H1 (cell line): ENCODE data around the gene TAS1R3.

Experiments used
- SRF ChIP-seq: IDR thresholded peaks from 2 replicates; pipeline ENCODE4 v1.6.1; 2011; ENCODE audit warnings: mild to moderate bottlenecking, low read depth, low read length, moderate library complexity
- TF ChIP-seq, protein P1 (sequence below): IDR thresholded peaks from 2 replicates; pipeline ENCODE4 v1.6.1; 2012; ENCODE audit warnings: inconsistent platforms

DNA sequence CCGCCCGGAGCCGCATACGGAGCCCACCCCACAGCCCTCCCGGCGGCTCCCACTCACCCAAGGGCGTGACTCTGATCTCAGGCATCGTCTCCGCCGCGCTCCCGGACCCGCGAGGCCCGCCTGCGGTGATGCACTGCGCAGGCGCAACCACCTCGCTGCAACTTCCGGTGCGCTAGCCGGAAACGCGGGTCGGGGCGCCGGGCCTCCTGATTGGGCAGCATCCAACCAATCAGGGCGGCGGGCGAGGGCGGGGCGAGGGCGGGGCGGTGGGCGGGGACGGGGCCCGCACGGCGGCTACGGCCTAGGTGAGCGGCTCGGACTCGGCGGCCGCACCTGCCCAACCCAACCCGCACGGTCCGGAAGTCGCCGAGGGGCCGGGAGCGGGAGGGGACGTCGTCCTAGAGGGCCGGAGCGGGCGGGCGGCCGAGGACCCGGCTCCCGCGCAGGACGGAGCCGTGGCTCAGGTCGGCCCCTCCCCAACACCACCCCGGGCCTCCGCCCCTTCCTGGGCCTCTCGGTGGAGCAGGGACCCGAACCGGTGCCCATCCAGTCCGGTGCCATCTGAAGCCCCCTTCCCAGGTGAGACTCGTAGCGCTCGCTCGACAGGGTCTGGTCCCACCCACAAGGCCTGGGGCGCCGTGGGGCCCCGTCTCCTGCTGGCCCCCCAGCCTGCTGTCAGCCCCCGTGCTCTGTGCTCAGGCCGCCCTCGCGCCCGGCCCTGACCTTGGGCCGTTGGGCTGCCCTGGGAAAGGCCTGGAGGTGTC, 6.4 kb upstream of the TAS1R3 start, which contains the start of the genes CPTP and INTS11:
- TF ChIP-seq, protein P1, sequence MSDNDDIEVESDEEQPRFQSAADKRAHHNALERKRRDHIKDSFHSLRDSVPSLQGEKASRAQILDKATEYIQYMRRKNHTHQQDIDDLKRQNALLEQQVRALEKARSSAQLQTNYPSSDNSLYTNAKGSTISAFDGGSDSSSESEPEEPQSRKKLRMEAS: peak; percentile 44
- no peak for TF ChIP-seq SRF
